MM.1S (cell line): ENCODE measurements around the gene RAMP3.

Experiments used
- DNase-seq: peaks from one replicate; pipeline ENCODE4 v3.0.0-alpha.2; 2015
- H2AFZ ChIP-seq: fragments of 300-600 bp; sonication (generic); 2 replicates; pipeline ENCODE4 v1.6.0; 2016; ENCODE audit warnings: antibody characterized with exemption, low read length
- H3F3A ChIP-seq: fragments of 300-600 bp; sonication (generic); 2 replicates; pipeline ENCODE4 v1.6.1; 2016; ENCODE audit warnings: mild to moderate bottlenecking, antibody characterized with exemption, low read length, moderate library complexity, mixed read lengths; ENCODE audit not compliant: insufficient read depth
- H3K27ac ChIP-seq: fragments of 300-600 bp; sonication (generic); 2 replicates; pipeline ENCODE4 v1.5.1; 2016; ENCODE audit warnings: mild to moderate bottlenecking, low read length
- H3K27me3 ChIP-seq: fragments of 300-600 bp; sonication (generic); replicated peaks from 2 replicates; pipeline ENCODE4 v1.6.0; 2016; ENCODE audit warnings: low read length; ENCODE audit not compliant: insufficient read depth
- H3K36me3 ChIP-seq: fragments of 300-600 bp; sonication (generic); replicated peaks from 2 replicates; pipeline ENCODE4 v1.6.1; 2016; ENCODE audit warnings: mild to moderate bottlenecking, low read length, mixed read lengths; ENCODE audit not compliant: insufficient read depth
- H3K4me1 ChIP-seq: fragments of 300-600 bp; sonication (generic); 2 replicates; pipeline ENCODE4 v1.6.1; 2016; ENCODE audit warnings: low read length, mixed read lengths
- H3K4me2 ChIP-seq: fragments of 300-600 bp; sonication (generic); 2 replicates; pipeline ENCODE4 v1.6.0; 2016; ENCODE audit warnings: low read depth, low read length
- H3K4me3 ChIP-seq: fragments of 300-600 bp; sonication (generic); 2 replicates; pipeline ENCODE4 v1.5.1; 2016; ENCODE audit warnings: low read length, mixed read lengths
- H3K79me2 ChIP-seq: fragments of 300-600 bp; sonication (generic); 2 replicates; pipeline ENCODE4 v1.6.1; 2016; ENCODE audit warnings: mixed run types, low read length, mixed read lengths
- H3K9ac ChIP-seq: fragments of 300-600 bp; sonication (generic); 2 replicates; pipeline ENCODE4 v1.6.1; 2016; ENCODE audit warnings: low read length, mixed read lengths
- H3K9me2 ChIP-seq: fragments of 300-600 bp; sonication (generic); replicated peaks from 2 replicates; pipeline ENCODE4 v1.6.1; 2016; ENCODE audit warnings: mild to moderate bottlenecking, low read length, mixed read lengths; ENCODE audit not compliant: insufficient read depth
- H3K9me3 ChIP-seq: fragments of 300-600 bp; sonication (generic); replicated peaks from 2 replicates; pipeline ENCODE4 v1.6.1; 2016; ENCODE audit warnings: mild to moderate bottlenecking, low read length, mixed read lengths; ENCODE audit not compliant: insufficient read depth
- H4K20me1 ChIP-seq: fragments of 300-600 bp; sonication (generic); 2 replicates; pipeline ENCODE4 v1.6.1; 2016; ENCODE audit warnings: mild to moderate bottlenecking, low read length, moderate library complexity, mixed read lengths; ENCODE audit not compliant: insufficient read depth
- EZH2 ChIP-seq: fragments of 300-600 bp; sonication (generic); optimal IDR thresholded peaks from 2 replicates; pipeline ENCODE3; 2017; ENCODE audit warnings: low read depth, mild to moderate bottlenecking, antibody characterized with exemption, low read length, mixed read lengths
- EZH2phosphoT487 ChIP-seq: fragments of 300-600 bp; sonication (generic); IDR thresholded peaks from 2 replicates; pipeline ENCODE4 v1.6.1; 2018; ENCODE audit warnings: antibody characterized with exemption, low read length
- TF ChIP-seq, protein P1 (sequence below): fragments of 300-600 bp; sonication (generic); IDR thresholded peaks from 2 replicates; pipeline ENCODE4 v1.5.1; 2016; ENCODE audit warnings: antibody characterized with exemption, low read length, mixed read lengths

The RAMP3 gene

GRCh38 chr7:45133877-45134276, 23.7 kb upstream of the RAMP3 start:
- no peak overlapping the region for H3K4me3 ChIP-seq

DNA sequence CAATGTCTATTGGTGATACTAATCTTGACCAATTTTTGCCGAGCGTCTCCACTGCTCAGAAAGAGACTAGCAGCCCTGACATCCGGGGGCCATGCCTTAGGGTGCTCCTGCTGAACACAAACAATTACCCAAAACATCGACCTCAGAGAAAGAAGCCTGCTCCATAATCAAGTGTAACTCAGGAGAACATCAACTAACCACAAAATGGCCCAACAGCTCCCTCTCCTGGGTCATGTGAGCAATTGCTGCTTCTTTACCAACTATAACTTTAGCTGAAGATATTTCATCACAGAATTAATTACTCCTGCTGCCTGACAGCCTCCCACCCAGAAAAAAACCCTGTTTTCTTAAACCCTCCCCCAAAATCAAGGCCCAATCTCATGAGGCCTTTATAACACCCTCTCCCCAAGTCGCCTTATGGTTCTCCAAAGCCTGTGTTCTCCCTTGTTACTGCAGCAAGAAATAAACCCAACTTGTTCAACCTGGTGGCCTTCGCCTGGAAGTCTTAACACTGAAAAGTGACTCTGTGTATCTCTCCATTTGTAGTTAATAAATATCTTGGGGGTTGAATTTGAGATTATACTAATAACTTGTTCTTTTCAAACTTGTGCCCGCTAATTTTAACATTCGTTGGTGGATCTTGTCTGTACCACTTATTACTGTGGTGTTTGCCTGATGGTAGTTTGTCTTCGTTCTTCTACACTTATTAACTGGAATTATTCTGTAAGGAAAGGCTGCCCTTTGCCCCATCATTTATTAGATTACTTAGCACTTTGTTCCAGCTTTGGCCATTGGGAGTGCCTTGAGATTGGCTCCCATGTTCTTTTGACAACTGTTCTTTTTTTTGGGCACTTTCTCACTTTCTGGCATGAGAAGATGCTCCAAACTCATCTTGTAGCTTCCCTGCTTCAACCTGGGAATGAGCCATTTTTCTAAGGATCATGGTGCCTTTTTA, 21.2 kb upstream of the RAMP3 start:
- no peak for TF ChIP-seq EZH2
- TF ChIP-seq, protein P1, sequence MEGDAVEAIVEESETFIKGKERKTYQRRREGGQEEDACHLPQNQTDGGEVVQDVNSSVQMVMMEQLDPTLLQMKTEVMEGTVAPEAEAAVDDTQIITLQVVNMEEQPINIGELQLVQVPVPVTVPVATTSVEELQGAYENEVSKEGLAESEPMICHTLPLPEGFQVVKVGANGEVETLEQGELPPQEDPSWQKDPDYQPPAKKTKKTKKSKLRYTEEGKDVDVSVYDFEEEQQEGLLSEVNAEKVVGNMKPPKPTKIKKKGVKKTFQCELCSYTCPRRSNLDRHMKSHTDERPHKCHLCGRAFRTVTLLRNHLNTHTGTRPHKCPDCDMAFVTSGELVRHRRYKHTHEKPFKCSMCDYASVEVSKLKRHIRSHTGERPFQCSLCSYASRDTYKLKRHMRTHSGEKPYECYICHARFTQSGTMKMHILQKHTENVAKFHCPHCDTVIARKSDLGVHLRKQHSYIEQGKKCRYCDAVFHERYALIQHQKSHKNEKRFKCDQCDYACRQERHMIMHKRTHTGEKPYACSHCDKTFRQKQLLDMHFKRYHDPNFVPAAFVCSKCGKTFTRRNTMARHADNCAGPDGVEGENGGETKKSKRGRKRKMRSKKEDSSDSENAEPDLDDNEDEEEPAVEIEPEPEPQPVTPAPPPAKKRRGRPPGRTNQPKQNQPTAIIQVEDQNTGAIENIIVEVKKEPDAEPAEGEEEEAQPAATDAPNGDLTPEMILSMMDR: peak; percentile 81
- TF ChIP-seq EZH2phosphoT487: no peak
- no peak overlapping the region for H2AFZ ChIP-seq
- H3K4me2 ChIP-seq: no peak overlapping the region

More at GRCh38 chr7:45133877-45134276, 23.7 kb upstream of the RAMP3 start:
- H3K36me3 ChIP-seq: no peaks in the 10 kb centered on the region
- no peaks in the 10 kb centered on the region for H3K9me2 ChIP-seq
- H3K9me3 ChIP-seq: no peaks in the 10 kb centered on the region
- H4K20me1 ChIP-seq: no peaks in the 10 kb centered on the region
- H3F3A ChIP-seq: no peaks in the 10 kb centered on the region
- H3K4me1 ChIP-seq: no peaks in the 10 kb centered on the region
- no peak overlapping the region for H2AFZ ChIP-seq
- no peak for TF ChIP-seq EZH2
- TF ChIP-seq EZH2phosphoT487: no peak
- TF ChIP-seq, protein P1: no peak
- H3K79me2 ChIP-seq: no peaks in the 10 kb centered on the region
- no peak overlapping the region for H3K4me2 ChIP-seq
- DNase-seq: no peak
- H3K27ac ChIP-seq: no peak overlapping the region
- H3K9ac ChIP-seq: no peak overlapping the region
- H3K27me3 ChIP-seq: no peaks in the 10 kb centered on the region

GRCh38 chr7:45138433-45139267, 18.9 kb upstream of the RAMP3 start:
- Histone ChIP-seq H3K27me3 (no peaks in the 10 kb centered on the region), H3K27ac (no peak overlapping the region), H3K4me3 (no peak overlapping the region), H3K9ac (no peak overlapping the region), H2AFZ (no peak overlapping the region), H3K4me1 (no peaks in the 10 kb centered on the region), H3K4me2 (no peak overlapping the region), H3K36me3 (no peaks in the 10 kb centered on the region), H3F3A (no peaks in the 10 kb centered on the region), H3K9me3 (no peaks in the 10 kb centered on the region), H3K9me2 (no peaks in the 10 kb centered on the region), H3K79me2 (no peaks in the 10 kb centered on the region), H4K20me1 (no peaks in the 10 kb centered on the region)
- DNase-seq: no peak
- no peak for TF ChIP-seq EZH2
- no peak for TF ChIP-seq EZH2phosphoT487
- TF ChIP-seq, protein P1: no peak

More for the DNA sequence above, 21.2 kb upstream of the RAMP3 start:
- no peaks in the 10 kb centered on the region for H3K79me2 ChIP-seq
- no peak overlapping the region for H3K27ac ChIP-seq
- no peaks in the 10 kb centered on the region for H3K36me3 ChIP-seq
- H3K4me1 ChIP-seq: no peaks in the 10 kb centered on the region
- H3K9me2 ChIP-seq: no peaks in the 10 kb centered on the region
- no peak overlapping the region for H3K4me3 ChIP-seq
- no peak overlapping the region for H3K9ac ChIP-seq
- no peaks in the 10 kb centered on the region for H3K27me3 ChIP-seq
- H4K20me1 ChIP-seq: no peaks in the 10 kb centered on the region
- H3K9me3 ChIP-seq: no peaks in the 10 kb centered on the region
- peak; percentile 80 for DNase-seq
- H3F3A ChIP-seq: no peaks in the 10 kb centered on the region
